Mucosa of descending colon (tissue), 3 donors: Measurements from ENCODE around the gene USP34. TPM values are rescaled to one million over a fixed set of nuclear protein-coding genes. Genes with fewer than 3 reads are reported as not detected.

ENCODE experiments used
- ATAC-seq: fragments of 200-7000 bp; cut with Tn5 transposase; one replicate; pipeline ENCODE4 v1.9.1; 2020; ENCODE audit warnings: mild to moderate bottlenecking, moderate library complexity
- DNase-seq, 3 donors: peaks; one replicate each; pipeline ENCODE4 v3.0.0-alpha.2; 2020
- H3K36me3 ChIP-seq: fragments of 200-600 bp; one replicate; pipeline ENCODE4 v1.8.0; 2021; ENCODE audit warnings: low read depth, mild to moderate bottlenecking
- H3K4me1 ChIP-seq: fragments of 200-600 bp; one replicate; pipeline ENCODE4 v1.8.0; 2021; ENCODE audit warnings: low read depth, mild to moderate bottlenecking
- H3K4me3 ChIP-seq: fragments of 200-600 bp; one replicate; pipeline ENCODE4 v1.8.0; 2021; ENCODE audit warnings: mild to moderate bottlenecking
- H3K9me3 ChIP-seq: fragments of 200-600 bp; one replicate; pipeline ENCODE4 v1.8.0; 2021; ENCODE audit warnings: mild to moderate bottlenecking
- CTCF ChIP-seq: fragments of 200-600 bp; IDR thresholded peaks from one replicate; pipeline ENCODE4 v1.8.0; 2022; ENCODE audit warnings: antibody characterized with exemption, mild to moderate bottlenecking
- intact Hi-C, 2 donors: fragments of 100-400 bp; cut with DNase I in 1 of 2; cut with micrococcal nuclease in 1 of 2; formaldehyde crosslinking; loops; one replicate each; pipeline versions ENCODE4 v1.11.0 to v1.11.1; 2022; cut with DNase I, micrococcal nuclease
- total RNA-seq, 3 donors: library from RNA; stranded (reverse); fragmentation: NEBNext Ultra II Directional in 2 of 3; extraction: Animal tissue kit (Norgen Biotek cat#: 25700) in 2 of 3; gene quantifications; one replicate each; pipeline versions ENCODE4 v1.2.1 to v1.2.4, GENCODE V29; 2021 to 2023
- donor health status: DM: no; HTN: no; CAD: no; lungs with moderate emphysema.
- donor health status: DM: no; HTN: no; CAD: no.
- donor health status: DM: no; HTN: yes; CAD: no.

USP34 gene
- total RNA-seq, 3 donors from 2014 or later = 67.9 to 132 (median 88.4) TPM

GRCh38 chr2:61218817-61219170, 252.1 kb downstream of the USP34 start:
- Histone ChIP-seq H3K9me3 (no peaks in the 10 kb centered on the region), H3K4me3 (no peak overlapping the region), H3K36me3 (no peaks in the 10 kb centered on the region), H3K4me1 (no peaks in the 10 kb centered on the region)
- intact Hi-C loops = no loop called here
- DNase-seq (no peak), ATAC-seq (peak; percentile 98)
- TF ChIP-seq CTCF = no peak

- DNase-seq = no peak
- H3K4me3 ChIP-seq = no peak overlapping the region
- no peaks in the 10 kb centered on the region for H3K36me3 ChIP-seq
- no peaks in the 10 kb centered on the region for H3K9me3 ChIP-seq
- intact Hi-C loops = no loop called here
- peak; percentile 63 for ATAC-seq
- H3K4me1 ChIP-seq = no peaks in the 10 kb centered on the region
- no peak for TF ChIP-seq CTCF
These were observed 252.6 kb downstream of the USP34 start for GRCh38 chr2:61218076-61218816.

GRCh38 chr2:61214171-61214570, 256.7 kb downstream of the USP34 start:
- TF ChIP-seq CTCF = no peak
- intact Hi-C loops = no loop called here
- H3K4me1 ChIP-seq = no peaks in the 10 kb centered on the region
- ATAC-seq (no peak), DNase-seq (no peak)
- H3K4me3 ChIP-seq = no peak overlapping the region
- H3K36me3 ChIP-seq = no peaks in the 10 kb centered on the region
- H3K9me3 ChIP-seq = no peaks in the 10 kb centered on the region

- intact Hi-C loops = no loop called here
- no peak overlapping the region for H3K4me3 ChIP-seq
- no peaks in the 10 kb centered on the region for H3K9me3 ChIP-seq
- DNase-seq (no peak), ATAC-seq (peak; percentile 89)
- TF ChIP-seq CTCF = no peak
- H3K36me3 ChIP-seq = no peaks in the 10 kb centered on the region
- H3K4me1 ChIP-seq = peaks cover 7% of the 10 kb centered on the region
These were observed 260.4 kb downstream of the USP34 start for GRCh38 chr2:61210332-61210981.

- ATAC-seq (peak; percentile 96), DNase-seq (peak in 1 of 3 donors; percentile 46)
- Histone ChIP-seq H3K9me3 (no peaks in the 10 kb centered on the region), H3K4me3 (no peak overlapping the region), H3K36me3 (peaks cover 7% of the 10 kb centered on the region), H3K4me1 (peaks cover 9% of the 10 kb centered on the region)
- TF ChIP-seq CTCF = no peak
- intact Hi-C loops = no loop called here
These were observed 265.8 kb downstream of the USP34 start for GRCh38 chr2:61205132-61205531.
